NB4 (cell line): ENCODE results near the gene LRP1B.

Source experiments
- DNase-seq: peaks from one replicate; pipeline ENCODE4 v3.0.0; 2010; ENCODE audit warnings: low read depth
- H3K4me3 ChIP-seq: one replicate; pipeline ENCODE4 v1.5.1; 2011; ENCODE audit warnings: mild to moderate bottlenecking, low read depth, low read length, moderate library complexity
- CTCF ChIP-seq: IDR thresholded peaks from one replicate; pipeline ENCODE4 v1.5.1; 2012; ENCODE audit warnings: low read depth, low read length
- MAX ChIP-seq: IDR thresholded peaks from 2 replicates; pipeline ENCODE4 v1.6.1; 2011; ENCODE audit warnings: low read depth, low read length
- MYC ChIP-seq: IDR thresholded peaks from 2 replicates; pipeline ENCODE4 v1.6.1; 2011; ENCODE audit warnings: low read depth, low read length
- POLR2A ChIP-seq: IDR thresholded peaks from 2 replicates; pipeline ENCODE4 v1.6.1; 2011; ENCODE audit warnings: mild to moderate bottlenecking; ENCODE audit not compliant: insufficient read length; ENCODE audit errors: extremely low read depth

LRP1B gene

GRCh38 chr2:140392824-140393223, 1738.0 kb downstream of the LRP1B start:
- DNase-seq: no peak

GRCh38 chr2:140384946-140385345, 1745.9 kb downstream of the LRP1B start:
- no peak overlapping the region for H3K4me3 ChIP-seq
- no peak for DNase-seq
- TF ChIP-seq POLR2A (no peak), MYC (no peak), MAX (no peak), CTCF (no peak)

More at GRCh38 chr2:140392824-140393223, 1738.0 kb downstream of the LRP1B start:
- no peak for TF ChIP-seq MAX
- no peak for TF ChIP-seq POLR2A
- TF ChIP-seq MYC: no peak
- no peak for TF ChIP-seq CTCF
- no peak overlapping the region for H3K4me3 ChIP-seq

- DNase-seq: no peak
- H3K4me3 ChIP-seq: no peak overlapping the region
- TF ChIP-seq MAX (no peak), CTCF (no peak), POLR2A (no peak), MYC (no peak)
Observed at GRCh38 chr2:140383781-140384180, 1747.0 kb downstream of the LRP1B start.

- no peak for DNase-seq
- no peak overlapping the region for H3K4me3 ChIP-seq
- TF ChIP-seq POLR2A (no peak), CTCF (no peak), MAX (no peak), MYC (no peak)
Observed at GRCh38 chr2:140376686-140377085, 1754.1 kb downstream of the LRP1B start.

GRCh38 chr2:140363131-140363530, 1767.7 kb downstream of the LRP1B start:
- TF ChIP-seq POLR2A (no peak), CTCF (no peak), MYC (no peak), MAX (no peak)
- DNase-seq: no peak
- no peak overlapping the region for H3K4me3 ChIP-seq

- TF ChIP-seq CTCF: no peak
- TF ChIP-seq POLR2A: no peak
- TF ChIP-seq MYC: no peak
- no peak for TF ChIP-seq MAX
- no peak overlapping the region for H3K4me3 ChIP-seq
Observed at GRCh38 chr2:140362361-140362760, 1768.5 kb downstream of the LRP1B start.

More at GRCh38 chr2:140362361-140362760, 1768.5 kb downstream of the LRP1B start:
- no peak for DNase-seq
